GM21786 (cell line): ENCODE results near the gene PHLPP2.

Experiments
- ATAC-seq: cut with Tn5 transposase; IDR thresholded peaks from one replicate; pipeline ENCODE4 v1.9.1; 2021; ENCODE audit not compliant: unreplicated experiment

The PHLPP2 gene

GRCh38 chr16:71724320-71724751 is at the start of gene PHLPP2:
Gene PHLPP2 (minus strand): TSS chr16:71724701. CDS start chr16:71714795, 9,906 bp downstream.
- no peak for ATAC-seq

DNA sequence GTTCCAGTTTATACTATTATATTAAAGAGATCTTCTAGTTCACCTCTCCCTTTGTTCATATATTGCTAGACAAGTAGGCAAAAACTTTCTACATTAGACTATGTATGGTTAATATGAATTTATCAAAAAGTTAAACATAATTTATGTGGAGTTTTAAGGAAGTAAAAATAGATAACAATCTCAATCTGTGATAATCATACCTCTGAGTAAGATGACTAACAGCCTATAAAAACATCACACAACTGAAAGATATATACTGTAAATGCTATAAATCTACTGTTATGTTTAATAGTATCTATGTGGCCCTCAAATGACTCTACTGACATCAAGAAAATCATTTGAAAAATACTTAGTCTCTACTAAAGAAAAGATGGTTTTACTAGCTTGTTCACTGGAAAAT is 47.1 kb upstream of the PHLPP2 start:
- no peak for ATAC-seq

GRCh38 chr16:71769222-71769621 is 44.7 kb upstream of the PHLPP2 start:
- ATAC-seq, result no peak

DNA sequence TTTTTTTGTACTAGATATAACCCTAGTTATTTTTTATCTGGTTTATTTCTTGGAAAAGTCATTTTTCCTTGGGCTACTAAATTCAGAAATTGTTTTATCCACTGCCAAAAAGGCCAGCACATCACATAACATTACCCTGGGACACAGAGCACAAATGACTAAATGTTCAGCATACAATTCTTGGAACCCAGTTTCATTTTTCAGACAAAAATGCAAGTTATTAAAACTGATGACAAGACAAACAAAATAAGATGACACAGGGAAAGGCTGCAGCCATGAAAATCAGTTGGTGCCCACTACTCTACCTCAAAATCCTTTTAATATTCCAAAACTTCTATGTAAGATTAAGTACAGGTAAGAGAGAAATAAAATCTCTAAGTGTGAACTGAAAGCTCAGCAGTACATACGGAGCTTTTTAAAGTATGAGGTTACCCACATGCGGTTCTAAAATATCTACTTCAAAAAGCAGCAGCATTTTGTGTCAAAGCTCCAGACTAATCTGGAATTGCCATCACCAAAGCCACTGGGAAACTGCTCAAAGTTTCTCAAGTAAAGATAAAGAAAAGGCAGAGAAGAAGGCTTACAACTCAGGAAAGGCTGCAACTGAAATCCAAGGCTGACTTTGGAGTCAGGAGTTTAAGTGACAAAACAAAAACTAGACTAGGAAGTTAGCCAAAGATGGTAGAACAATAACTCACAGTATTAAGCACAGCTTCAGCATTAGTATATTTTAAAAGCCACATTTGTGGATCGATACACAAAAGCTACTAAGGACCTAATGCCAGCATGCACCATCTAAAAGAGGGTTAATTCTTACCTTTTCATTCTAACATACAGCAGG is 42.8 kb upstream of the PHLPP2 start:
- ATAC-seq, result no peak

GRCh38 chr16:71762186-71762585 is 37.7 kb upstream of the PHLPP2 start:
- no peak for ATAC-seq

DNA sequence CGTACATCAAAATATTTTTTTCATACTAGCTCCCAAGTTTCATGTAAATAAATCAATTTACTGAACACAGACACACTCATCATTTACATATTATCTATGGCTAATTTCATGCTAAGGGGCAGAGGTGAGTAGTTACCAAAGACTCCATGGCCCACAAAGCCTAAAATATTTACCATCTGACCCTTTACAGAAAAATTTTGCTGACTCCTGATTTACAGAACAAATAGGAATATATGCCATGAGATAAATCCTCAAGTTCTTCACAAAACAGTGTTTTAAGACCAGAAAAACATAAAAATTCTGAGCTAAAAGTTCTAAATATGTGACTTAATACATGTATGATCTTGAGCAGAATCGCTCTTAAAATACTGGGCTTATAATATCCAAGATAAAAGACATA is 36.6 kb upstream of the PHLPP2 start:
- ATAC-seq, result no peak

DNA sequence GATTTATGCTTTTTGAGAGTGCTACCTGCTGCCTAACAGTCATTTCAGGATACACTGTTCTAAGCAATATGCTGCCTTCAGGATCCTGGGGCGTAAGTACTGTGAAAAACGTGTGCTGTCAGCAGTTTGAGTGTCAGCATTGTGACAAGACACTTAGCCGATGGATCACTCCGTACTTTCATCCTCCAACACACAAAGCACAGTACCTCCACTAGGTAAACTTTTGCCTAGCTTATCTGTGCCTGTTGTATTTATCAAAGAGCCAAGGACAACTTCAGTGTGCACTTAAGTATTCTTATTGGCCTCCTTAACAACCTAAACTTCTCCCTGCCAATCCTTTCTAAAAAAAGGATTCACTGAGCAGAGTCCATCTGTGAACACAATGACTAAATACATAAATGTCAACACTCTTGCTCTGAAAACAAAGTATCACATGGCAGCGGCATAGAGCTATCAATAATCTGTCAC is 33.8 kb upstream of the PHLPP2 start:
- no peak for ATAC-seq

GRCh38 chr16:71754652-71755051 is 30.2 kb upstream of the PHLPP2 start:
- no peak for ATAC-seq

DNA sequence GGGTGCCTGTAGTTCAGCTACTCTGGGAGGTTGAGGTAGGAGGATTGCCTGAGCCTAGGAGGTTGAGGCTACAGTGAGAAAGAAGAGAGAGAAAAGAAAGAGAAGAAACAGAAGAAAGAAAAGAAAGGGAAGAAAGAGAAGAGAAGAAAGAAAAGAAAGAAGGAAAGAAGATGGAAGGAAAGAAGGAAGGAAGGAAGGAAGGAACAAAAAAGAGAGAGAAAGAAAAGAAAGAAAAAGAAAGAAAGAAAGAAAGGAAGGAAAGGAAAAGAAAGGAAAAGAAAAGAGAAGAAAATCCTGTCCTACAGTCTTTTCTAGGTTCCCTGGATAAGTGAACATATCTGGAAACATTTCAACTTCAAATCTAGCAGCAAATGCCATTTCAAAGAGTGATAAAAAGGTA is 29.6 kb upstream of the PHLPP2 start:
- ATAC-seq, result no peak

DNA sequence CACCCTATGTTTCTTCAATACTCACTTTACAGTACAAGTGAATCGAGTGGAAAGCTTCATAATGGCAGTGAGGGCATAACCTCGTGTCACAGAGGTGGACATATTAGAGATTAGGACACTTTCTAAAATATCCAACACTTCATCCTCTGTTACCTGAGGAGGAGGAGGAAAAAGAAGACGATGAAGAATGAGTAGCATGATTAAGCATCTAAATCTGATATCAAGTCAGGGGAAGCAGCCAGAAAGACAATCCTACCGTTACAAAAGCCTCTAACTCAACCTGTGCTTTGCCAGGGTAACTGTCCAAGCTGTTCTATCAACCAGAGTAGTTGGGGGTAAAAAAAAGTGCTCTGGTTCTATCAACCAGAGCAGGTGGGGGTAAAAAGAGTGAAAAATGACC is 23.7 kb upstream of the PHLPP2 start:
- ATAC-seq, result no peak

- ATAC-seq, result no peak
These were observed 22.0 kb upstream of the PHLPP2 start for GRCh38 chr16:71746442-71747046.

DNA sequence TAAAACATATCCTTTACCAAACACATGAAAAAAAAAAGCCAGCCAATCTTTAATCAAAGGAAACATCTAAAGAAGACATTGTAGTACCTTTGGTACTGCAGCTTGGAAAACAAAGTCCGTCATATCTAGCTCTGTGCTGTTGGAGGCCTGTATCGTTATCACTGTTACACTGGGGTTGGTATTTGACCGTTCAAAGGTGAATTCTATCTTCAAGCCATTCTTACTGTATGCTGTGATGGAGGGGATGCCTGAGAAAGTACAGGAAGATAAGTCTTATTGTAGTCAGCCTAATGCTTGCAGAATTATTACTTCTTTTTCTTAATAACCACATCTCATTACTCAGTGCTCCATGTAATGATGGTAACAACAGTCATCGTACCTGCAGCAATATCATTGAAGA is 14.4 kb upstream of the PHLPP2 start:
- ATAC-seq, result no peak

GRCh38 chr16:71737501-71737900 is 13.0 kb upstream of the PHLPP2 start:
- ATAC-seq, result no peak

DNA sequence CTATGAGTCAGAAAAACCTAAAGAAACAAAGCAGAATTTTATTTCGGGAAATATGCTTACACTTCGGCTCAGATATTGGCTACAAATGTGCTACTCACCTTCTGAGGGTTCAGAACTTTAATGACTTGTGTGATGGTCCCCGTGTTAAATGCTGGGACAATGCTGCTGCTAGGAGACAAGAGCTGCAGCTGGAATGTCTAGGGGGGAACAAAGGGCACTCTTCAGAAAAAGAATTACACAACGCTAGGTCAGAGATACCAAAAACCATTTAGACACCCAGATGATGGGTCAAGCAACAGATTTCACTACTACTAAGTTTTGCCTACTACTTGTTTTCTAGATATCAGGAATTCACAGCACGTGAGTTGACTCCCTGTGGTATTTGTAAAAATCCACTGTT is 10.0 kb upstream of the PHLPP2 start:
- no peak for ATAC-seq

DNA sequence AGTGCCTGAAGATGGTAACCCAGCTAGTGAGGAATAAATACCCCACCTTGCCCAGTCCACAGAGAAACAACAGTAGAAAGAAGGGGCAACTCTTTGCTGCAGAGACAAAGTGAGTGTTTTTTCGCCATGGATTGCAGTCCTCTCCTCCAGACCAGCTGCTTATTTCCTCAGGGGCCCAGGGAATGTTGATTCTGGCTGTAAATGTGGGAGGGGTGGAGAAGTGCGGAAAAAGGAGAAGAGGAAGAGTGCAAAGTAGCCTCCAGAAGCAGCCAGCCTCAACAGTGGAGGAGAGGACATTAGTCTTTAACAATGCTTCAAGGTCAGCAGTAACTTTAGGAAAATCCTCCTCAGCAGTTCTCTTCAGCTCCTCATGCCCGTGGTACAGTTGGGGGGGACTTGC is 8.1 kb upstream of the PHLPP2 start:
- no peak for ATAC-seq

DNA sequence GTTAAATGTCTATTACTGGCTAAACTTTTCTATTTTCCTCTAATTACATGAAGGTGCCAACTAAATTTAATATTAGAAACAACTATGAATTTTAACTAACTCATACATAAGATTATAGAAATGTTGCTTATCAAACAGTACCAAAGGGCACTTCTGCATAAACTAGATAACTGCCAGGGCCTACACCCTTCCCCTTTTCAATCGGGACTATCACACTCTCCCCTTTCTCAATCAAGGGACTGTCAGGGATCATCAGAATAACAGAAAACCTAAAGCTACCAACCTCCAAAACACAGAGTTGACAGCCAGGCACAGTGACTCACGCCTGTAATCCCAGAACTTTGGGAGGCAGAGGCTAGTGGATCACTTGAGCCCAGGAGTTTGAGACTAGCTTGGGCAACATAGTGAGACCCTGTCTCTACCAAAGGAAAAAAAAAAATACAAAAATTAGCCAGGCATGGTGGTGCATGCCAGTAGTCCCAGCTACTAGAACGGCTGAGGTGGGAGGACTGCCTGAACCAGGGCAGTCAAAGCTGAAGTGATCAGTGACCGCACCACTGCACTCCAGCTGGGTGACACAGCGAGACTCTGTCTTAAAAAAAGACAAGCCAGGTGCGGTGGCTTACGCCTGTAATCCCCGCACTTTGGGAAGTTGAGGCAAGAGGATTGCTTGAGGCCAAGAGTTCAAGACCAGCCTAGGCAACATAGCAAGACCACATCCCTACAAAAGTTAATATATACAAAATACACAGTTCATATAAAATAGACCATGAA is 3.2 kb upstream of the PHLPP2 start:
- no peak for ATAC-seq

DNA sequence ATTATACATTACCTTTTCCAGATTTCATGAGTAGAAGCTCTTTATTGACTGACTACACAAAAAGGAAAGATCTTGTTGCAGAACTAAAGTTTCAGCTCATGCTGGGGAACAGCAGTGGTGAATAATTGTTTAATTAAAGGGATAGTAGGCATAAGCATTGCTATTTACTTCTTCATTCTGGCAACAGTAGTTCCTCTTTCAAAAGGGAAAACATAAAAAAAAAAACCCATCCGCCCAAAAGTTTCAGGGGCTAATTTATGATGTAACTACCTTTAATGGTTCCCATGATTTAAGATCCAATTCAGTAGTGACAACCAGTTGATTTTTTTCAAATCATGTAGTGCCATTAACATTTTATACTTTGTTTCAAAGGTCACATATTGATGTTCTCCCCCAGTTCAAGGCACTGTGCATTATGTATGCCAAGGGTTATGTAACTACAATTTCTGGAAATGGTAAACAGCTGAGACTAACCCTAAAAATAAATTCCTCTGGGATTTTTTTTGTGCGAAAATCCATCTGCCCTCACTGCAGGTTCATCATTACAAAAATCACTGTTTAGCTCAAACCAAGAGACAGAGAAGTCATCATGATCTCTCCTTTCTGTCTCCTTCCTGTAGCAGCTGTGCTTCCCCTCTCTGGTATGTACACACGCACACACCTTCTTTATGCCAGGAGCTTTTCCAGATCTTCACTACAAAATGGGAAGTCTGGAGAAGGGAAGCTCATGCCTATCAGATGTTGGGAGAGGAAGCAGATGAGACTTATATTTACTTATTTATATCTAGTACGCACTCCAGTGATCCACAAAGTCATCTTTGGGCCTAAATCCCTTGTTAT is 2.2 kb upstream of the PHLPP2 start:
- no peak for ATAC-seq

DNA sequence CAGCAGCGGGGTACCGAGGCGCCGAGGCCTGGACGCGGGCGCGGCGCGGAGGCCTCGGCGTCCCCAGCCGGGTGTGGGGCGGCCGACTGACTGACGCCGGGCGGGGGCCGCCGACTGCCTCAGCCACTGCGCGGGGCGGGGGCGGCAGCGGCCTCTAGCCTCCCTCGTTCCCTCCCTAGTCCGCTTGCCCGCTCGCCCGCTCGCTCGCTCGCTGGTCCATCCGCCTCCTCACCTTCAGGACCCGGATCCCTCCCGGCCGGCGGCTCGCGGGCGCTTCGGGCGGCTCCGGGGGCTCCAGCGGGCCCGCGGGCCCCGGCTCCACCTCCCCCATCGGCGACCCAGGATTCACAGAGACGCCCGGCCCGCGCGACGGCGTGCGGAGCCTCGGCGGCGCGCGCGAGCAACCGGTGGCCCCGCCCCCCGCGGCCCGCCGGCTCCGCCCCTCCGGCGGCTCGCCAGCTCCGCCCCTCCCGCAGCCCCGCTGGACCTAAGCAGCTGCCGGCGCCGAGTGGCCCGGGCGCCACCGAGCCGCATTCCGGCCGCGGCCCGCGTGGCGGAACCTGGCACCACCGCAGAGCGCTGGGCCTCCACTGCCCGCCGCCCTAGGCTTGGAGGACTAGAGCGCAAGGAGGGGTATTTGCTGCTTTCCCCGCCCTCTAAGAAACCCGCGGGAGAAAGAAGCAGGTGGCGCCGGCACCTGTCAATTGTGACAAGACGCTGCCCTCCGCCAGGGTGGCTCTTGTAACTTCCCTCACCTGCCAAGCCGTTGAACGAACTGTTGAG is 773 bp downstream of the PHLPP2 start:
- peak; percentile 65 for ATAC-seq

DNA sequence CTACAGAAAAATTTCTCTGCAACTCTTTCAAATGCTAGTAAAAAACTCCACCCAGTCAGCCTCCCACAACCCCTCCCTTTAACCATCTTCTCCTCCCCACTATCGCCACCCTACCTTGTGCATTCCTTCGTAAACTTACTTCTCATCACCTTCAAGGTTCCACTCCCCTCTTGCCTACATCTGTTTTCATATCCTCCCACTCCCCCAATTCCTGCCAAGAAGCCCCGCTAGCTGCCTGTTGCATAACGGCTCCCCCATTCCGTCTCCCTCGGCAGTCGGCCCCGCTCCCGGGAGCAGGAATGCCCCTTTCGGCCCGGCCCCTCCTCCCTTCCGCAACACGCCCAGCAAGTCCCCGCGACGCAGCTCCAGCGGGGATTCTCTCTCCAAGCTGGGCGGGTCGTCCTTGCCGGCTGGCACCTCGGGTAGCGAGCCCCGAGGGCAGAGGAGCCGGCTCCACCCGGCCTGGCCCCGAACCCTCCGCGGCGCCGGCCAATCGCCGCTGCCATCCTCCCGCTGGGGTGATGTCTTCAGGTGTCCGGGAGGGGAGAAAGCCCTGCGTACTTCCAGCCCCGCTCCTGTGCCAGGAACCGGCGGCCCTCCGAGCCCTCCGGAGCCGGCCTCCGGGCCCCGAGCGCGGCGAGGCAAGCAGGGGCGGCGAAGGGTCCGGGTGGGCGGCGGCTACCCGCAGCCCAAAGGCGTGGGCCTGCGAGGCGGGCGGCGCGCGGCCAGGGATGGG is 1.5 kb downstream of the PHLPP2 start:
- peak; percentile 35 for ATAC-seq
